ENCODE results near the gene IL1RAPL1.

DNA sequence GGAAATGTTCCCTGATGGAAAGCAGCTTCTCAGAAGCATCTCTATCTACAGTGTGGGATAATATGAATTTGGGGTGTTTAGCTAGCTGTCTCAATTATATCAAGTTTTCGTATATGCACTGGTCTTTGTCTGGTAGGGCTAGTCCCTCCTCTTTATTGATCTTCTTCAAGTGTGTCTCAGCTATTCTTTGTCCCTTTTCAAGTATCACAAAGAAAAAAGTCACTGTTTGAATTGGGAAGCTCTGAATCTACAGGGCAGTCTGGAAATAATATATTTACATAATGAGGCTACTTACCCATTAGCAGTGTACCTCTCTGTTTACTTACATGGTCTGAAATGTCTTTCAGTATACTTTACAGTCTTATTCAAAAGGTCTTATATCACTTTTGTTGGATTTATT lies 526.0 kb downstream of the IL1RAPL1 start:
- TF ChIP-seq, protein P1, sequence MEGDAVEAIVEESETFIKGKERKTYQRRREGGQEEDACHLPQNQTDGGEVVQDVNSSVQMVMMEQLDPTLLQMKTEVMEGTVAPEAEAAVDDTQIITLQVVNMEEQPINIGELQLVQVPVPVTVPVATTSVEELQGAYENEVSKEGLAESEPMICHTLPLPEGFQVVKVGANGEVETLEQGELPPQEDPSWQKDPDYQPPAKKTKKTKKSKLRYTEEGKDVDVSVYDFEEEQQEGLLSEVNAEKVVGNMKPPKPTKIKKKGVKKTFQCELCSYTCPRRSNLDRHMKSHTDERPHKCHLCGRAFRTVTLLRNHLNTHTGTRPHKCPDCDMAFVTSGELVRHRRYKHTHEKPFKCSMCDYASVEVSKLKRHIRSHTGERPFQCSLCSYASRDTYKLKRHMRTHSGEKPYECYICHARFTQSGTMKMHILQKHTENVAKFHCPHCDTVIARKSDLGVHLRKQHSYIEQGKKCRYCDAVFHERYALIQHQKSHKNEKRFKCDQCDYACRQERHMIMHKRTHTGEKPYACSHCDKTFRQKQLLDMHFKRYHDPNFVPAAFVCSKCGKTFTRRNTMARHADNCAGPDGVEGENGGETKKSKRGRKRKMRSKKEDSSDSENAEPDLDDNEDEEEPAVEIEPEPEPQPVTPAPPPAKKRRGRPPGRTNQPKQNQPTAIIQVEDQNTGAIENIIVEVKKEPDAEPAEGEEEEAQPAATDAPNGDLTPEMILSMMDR (IDR thresholded peaks at IDR 0.05): no peak
- no peak for TF ChIP-seq ZFX (IDR thresholded peaks at IDR 0.05; ENCODE audit: borderline replicate concordance)
